Hepatocyte (in vitro differentiated cells): Measurements from ENCODE around the gene NKAIN1.

Source experiments
- EZH2phosphoT487 ChIP-seq: fragments of 200-600 bp; sonication (generic); IDR thresholded peaks from one replicate; pipeline ENCODE4 v1.6.1; 2018; ENCODE audit warnings: antibody characterized with exemption, mild to moderate bottlenecking, low read depth, moderate library complexity; ENCODE audit not compliant: unreplicated experiment, severe bottlenecking
- TF ChIP-seq, protein P1 (sequence below): fragments of 200-600 bp; sonication (generic); IDR thresholded peaks from 2 replicates; pipeline ENCODE4 v1.5.1; 2016; ENCODE audit warnings: antibody characterized with exemption, mild to moderate bottlenecking; ENCODE audit not compliant: poor library complexity

DNA sequence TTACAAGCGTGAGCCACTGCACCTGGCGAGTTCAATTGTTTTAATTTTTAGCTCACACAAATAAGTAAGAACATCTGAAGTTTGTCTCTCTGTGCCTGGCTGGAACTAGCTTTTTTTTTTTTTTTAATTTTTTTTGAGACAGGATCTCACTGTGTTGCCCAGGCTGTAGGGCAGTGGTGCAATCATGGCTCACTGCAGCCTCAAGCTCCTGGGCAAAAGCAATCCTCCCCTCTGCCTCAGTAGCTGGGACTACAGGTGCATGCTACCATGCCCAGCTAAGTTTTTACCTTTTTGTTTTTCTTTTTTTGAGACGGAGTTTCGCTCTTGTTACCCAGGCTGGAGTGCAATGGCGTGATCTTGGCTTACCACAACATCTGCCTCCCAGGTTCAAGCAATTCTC is 7.9 kb downstream of the NKAIN1 start:
- no peak for TF ChIP-seq EZH2phosphoT487
- TF ChIP-seq, protein P1, sequence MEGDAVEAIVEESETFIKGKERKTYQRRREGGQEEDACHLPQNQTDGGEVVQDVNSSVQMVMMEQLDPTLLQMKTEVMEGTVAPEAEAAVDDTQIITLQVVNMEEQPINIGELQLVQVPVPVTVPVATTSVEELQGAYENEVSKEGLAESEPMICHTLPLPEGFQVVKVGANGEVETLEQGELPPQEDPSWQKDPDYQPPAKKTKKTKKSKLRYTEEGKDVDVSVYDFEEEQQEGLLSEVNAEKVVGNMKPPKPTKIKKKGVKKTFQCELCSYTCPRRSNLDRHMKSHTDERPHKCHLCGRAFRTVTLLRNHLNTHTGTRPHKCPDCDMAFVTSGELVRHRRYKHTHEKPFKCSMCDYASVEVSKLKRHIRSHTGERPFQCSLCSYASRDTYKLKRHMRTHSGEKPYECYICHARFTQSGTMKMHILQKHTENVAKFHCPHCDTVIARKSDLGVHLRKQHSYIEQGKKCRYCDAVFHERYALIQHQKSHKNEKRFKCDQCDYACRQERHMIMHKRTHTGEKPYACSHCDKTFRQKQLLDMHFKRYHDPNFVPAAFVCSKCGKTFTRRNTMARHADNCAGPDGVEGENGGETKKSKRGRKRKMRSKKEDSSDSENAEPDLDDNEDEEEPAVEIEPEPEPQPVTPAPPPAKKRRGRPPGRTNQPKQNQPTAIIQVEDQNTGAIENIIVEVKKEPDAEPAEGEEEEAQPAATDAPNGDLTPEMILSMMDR: no peak
